Measurements from ENCODE around the gene PDE4B. TPM values are rescaled to one million over a fixed set of nuclear protein-coding genes. Genes with fewer than 3 reads are reported as not detected.

The PDE4B gene
- total and polyA plus RNA-seq, 10 of the 15 experiments (the other 5 are each of a cell fraction or from before 2014, with no cell fraction given), result 3.0 to 13.2 (median 5.7) TPM

- TF ChIP-seq, protein P1, sequence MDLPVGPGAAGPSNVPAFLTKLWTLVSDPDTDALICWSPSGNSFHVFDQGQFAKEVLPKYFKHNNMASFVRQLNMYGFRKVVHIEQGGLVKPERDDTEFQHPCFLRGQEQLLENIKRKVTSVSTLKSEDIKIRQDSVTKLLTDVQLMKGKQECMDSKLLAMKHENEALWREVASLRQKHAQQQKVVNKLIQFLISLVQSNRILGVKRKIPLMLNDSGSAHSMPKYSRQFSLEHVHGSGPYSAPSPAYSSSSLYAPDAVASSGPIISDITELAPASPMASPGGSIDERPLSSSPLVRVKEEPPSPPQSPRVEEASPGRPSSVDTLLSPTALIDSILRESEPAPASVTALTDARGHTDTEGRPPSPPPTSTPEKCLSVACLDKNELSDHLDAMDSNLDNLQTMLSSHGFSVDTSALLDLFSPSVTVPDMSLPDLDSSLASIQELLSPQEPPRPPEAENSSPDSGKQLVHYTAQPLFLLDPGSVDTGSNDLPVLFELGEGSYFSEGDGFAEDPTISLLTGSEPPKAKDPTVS (IDR thresholded peaks at IDR 0.05; ENCODE audit: low read depth, low read length), result no peak
- TF ChIP-seq NR2F1 (conservative IDR thresholded peaks at IDR 0.05) (peak; percentile 78), RAD21 (IDR thresholded peaks at IDR 0.05; ENCODE audit: insufficient read depth, low read depth, low read length) (peak; percentile 22), MLLT1 (IDR thresholded peaks at IDR 0.05) (peak; percentile 75), CBX3 (IDR thresholded peaks at IDR 0.05; ENCODE audit: borderline replicate concordance, low read depth) (no peak), BHLHE40 (IDR thresholded peaks at IDR 0.05; ENCODE audit: borderline replicate concordance in 1 of 2, low read depth in 2 of 2, low read length in 1 of 2) (peak; percentile 53 to 59; a peak in 2 of 4 replicates), RB1 (IDR thresholded peaks at IDR 0.05; ENCODE audit: borderline replicate concordance) (no peak), POLR2AphosphoS5 (IDR thresholded peaks at IDR 0.05; ENCODE audit: low read length) (no peak), JUND (IDR thresholded peaks at IDR 0.05; ENCODE audit: low read depth, low read length) (peak; percentile 68), WRNIP1 (IDR thresholded peaks at IDR 0.05; ENCODE audit: borderline replicate concordance, low read depth, low read length) (no peak), MTA2 (IDR thresholded peaks at IDR 0.05; ENCODE audit: low read depth) (peak; percentile 98), MEF2B (IDR thresholded peaks at IDR 0.05; ENCODE audit: partially characterized antibody, poor library complexity, severe bottlenecking) (peak; percentile 73), REST (IDR thresholded peaks at IDR 0.05; ENCODE audit: low read depth, low read length) (no peak), NBN (IDR thresholded peaks at IDR 0.05) (peak; percentile 92), ZNF217 (IDR thresholded peaks at IDR 0.05) (peak; percentile 95), STAT1 (conservative IDR thresholded peaks at IDR 0.05) (no peak), IRF4 (IDR thresholded peaks at IDR 0.05; ENCODE audit: low read depth, low read length) (peak; percentile 98), ZBED1 (IDR thresholded peaks at IDR 0.05; ENCODE audit: borderline replicate concordance) (peak; percentile 98), POU2F2 (IDR thresholded peaks at IDR 0.05; ENCODE audit: borderline replicate concordance, low read depth, low read length) (peak; percentile 93), EGR1 (IDR thresholded peaks at IDR 0.05; ENCODE audit: borderline replicate concordance in 1 of 2, low read depth in 2 of 2, low read length in 2 of 2) (no peak)
- TF ChIP-seq, protein P2, sequence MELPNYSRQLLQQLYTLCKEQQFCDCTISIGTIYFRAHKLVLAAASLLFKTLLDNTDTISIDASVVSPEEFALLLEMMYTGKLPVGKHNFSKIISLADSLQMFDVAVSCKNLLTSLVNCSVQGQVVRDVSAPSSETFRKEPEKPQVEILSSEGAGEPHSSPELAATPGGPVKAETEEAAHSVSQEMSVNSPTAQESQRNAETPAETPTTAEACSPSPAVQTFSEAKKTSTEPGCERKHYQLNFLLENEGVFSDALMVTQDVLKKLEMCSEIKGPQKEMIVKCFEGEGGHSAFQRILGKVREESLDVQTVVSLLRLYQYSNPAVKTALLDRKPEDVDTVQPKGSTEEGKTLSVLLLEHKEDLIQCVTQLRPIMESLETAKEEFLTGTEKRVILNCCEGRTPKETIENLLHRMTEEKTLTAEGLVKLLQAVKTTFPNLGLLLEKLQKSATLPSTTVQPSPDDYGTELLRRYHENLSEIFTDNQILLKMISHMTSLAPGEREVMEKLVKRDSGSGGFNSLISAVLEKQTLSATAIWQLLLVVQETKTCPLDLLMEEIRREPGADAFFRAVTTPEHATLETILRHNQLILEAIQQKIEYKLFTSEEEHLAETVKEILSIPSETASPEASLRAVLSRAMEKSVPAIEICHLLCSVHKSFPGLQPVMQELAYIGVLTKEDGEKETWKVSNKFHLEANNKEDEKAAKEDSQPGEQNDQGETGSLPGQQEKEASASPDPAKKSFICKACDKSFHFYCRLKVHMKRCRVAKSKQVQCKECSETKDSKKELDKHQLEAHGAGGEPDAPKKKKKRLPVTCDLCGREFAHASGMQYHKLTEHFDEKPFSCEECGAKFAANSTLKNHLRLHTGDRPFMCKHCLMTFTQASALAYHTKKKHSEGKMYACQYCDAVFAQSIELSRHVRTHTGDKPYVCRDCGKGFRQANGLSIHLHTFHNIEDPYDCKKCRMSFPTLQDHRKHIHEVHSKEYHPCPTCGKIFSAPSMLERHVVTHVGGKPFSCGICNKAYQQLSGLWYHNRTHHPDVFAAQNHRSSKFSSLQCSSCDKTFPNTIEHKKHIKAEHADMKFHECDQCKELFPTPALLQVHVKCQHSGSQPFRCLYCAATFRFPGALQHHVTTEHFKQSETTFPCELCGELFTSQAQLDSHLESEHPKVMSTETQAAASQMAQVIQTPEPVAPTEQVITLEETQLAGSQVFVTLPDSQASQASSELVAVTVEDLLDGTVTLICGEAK (IDR thresholded peaks at IDR 0.05; ENCODE audit: borderline replicate concordance), result no peak
Observed at GRCh38 chr1:66283622-66284041, 490.9 kb downstream of the PDE4B start (continued).

Measured in GM12878 (cell line).